Activated naive CD4-positive, alpha-beta T cell treated with anti-CD3 and anti-CD28 coated beads for 36 hours (primary cell): ENCODE measurements around the gene BRSK1. TPM values are rescaled to one million over a fixed set of nuclear protein-coding genes. Genes with fewer than 3 reads are reported as not detected.

Experiments used
- CTCF ChIA-PET: fragments of 350-600 bp; sonication (Branson Sonifier 250); formaldehyde crosslinking; loops from one replicate; lab custom pipeline; 2021; ENCODE audit warnings: antibody characterized with exemption; lab: Charles Lee
- DNase-seq: peaks from one replicate; pipeline ENCODE4 v3.0.0-alpha.2; 2020
- H3K27ac Mint-ChIP-seq: one replicate; pipeline ENCODE4 v1.8.0; 2021; ENCODE audit warnings: mild to moderate bottlenecking, mixed read lengths
- H3K27me3 Mint-ChIP-seq: one replicate; pipeline ENCODE4 v1.8.0; 2021; ENCODE audit warnings: low read depth, mixed read lengths
- H3K36me3 Mint-ChIP-seq: one replicate; pipeline ENCODE4 v1.8.0; 2021; ENCODE audit warnings: low read depth, mixed read lengths
- H3K4me1 Mint-ChIP-seq: one replicate; pipeline ENCODE4 v1.8.0; 2021; ENCODE audit warnings: low read depth, mixed read lengths
- H3K4me3 Mint-ChIP-seq: one replicate; pipeline ENCODE4 v1.8.0; 2021; ENCODE audit warnings: mild to moderate bottlenecking, moderate library complexity, mixed read lengths
- H3K9me3 Mint-ChIP-seq: one replicate; pipeline ENCODE4 v1.8.0; 2021; ENCODE audit warnings: mixed read lengths
- intact Hi-C: fragments of 100-400 bp; cut with micrococcal nuclease; formaldehyde crosslinking; loops from one replicate; pipeline ENCODE4 v1.15.1; 2023
- total RNA-seq, 2 experiments: library from RNA; stranded (reverse); gene quantifications; one replicate each; pipeline ENCODE4 v1.2.3, GENCODE V29; 2021

The BRSK1 gene
- total RNA-seq, 2 experiments from 2014 or later = 1.4 to 2.2 TPM

GRCh38 chr19:55256562-55257460 lies 27.0 kb upstream of the BRSK1 start:
- H3K27ac Mint-ChIP-seq = peak overlapping the region; percentile 99
- H3K27me3 Mint-ChIP-seq = no peaks in the 10 kb centered on the region
- peaks cover 36% of the 10 kb centered on the region for H3K4me1 Mint-ChIP-seq
- intact Hi-C loops = loop anchor here (5.0 to 10.0 kb wide), 4 partner anchors 385 to 1122 kb away; partner anchors contain the start of genes CNOT3, ZNF580, ZNF581 and ZNF787
- DNase-seq = peak; percentile 32
- H3K9me3 Mint-ChIP-seq = no peaks in the 10 kb centered on the region
- CTCF ChIA-PET = interaction anchor here (0.6 to 2.4 kb wide), 7 partner anchors 22 to 248 kb away, joined by 3 to 7 read pairs (median 4); no protein-coding TSS in a partner anchor
- peaks cover 41% of the 10 kb centered on the region for H3K36me3 Mint-ChIP-seq
- peak overlapping the region; percentile 88 for H3K4me3 Mint-ChIP-seq

GRCh38 chr19:55257461-55258420 lies 26.1 kb upstream of the BRSK1 start:
- no peaks in the 10 kb centered on the region for H3K27me3 Mint-ChIP-seq
- peak; percentile 56 for DNase-seq
- CTCF ChIA-PET = interaction anchor here (0.6 to 2.4 kb wide), 5 partner anchors 35 to 247 kb away, joined by 3 to 7 read pairs (median 4); no protein-coding TSS in a partner anchor
- peak overlapping the region; percentile 88 for H3K4me3 Mint-ChIP-seq
- no peaks in the 10 kb centered on the region for H3K9me3 Mint-ChIP-seq
- intact Hi-C loops = loop anchor here (2.0 to 10.0 kb wide), 5 partner anchors 79 to 1123 kb away; partner anchors contain the start of genes CNOT3, ZNF580, ZNF581 and ZNF787
- peaks cover 28% of the 10 kb centered on the region for H3K4me1 Mint-ChIP-seq
- peaks cover 43% of the 10 kb centered on the region for H3K36me3 Mint-ChIP-seq
- peak overlapping the region; percentile 99 for H3K27ac Mint-ChIP-seq

DNA sequence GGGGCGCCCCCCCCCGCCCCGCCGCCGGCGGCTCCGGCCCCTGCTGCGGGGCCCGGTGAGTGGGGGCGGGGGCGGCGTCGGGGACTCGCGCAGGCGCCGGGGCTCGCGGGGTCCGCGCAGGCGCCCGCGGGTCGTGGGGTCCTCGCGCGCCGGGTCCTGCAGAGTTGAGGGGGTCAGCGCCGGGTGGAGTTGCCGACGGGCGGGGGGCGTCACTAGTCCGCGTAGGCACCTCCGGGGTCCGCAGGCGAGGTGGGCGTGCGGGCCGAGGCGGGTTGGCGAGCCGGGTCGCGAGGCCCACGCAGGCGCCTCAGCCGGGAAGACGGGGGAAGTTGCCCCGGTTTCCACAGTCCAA lies 25.3 kb upstream of the BRSK1 start:
- H3K27me3 Mint-ChIP-seq = no peaks in the 10 kb centered on the region
- H3K4me1 Mint-ChIP-seq = peaks cover 21% of the 10 kb centered on the region
- peaks cover 49% of the 10 kb centered on the region for H3K36me3 Mint-ChIP-seq
- peak; percentile 36 for DNase-seq
- CTCF ChIA-PET = interaction anchor here (0.9 to 1.9 kb wide), 2 partner anchors 43 to 83 kb away, joined by 3 to 8 read pairs; no protein-coding TSS in a partner anchor
- peak overlapping the region; percentile 88 for H3K4me3 Mint-ChIP-seq
- no peaks in the 10 kb centered on the region for H3K9me3 Mint-ChIP-seq
- intact Hi-C loops = loop anchor here (2.0 to 10.0 kb wide), 5 partner anchors 80 to 1124 kb away; partner anchors contain the start of genes CNOT3, ZNF580, ZNF581 and ZNF787
- H3K27ac Mint-ChIP-seq = peak overlapping the region; percentile 98

DNA sequence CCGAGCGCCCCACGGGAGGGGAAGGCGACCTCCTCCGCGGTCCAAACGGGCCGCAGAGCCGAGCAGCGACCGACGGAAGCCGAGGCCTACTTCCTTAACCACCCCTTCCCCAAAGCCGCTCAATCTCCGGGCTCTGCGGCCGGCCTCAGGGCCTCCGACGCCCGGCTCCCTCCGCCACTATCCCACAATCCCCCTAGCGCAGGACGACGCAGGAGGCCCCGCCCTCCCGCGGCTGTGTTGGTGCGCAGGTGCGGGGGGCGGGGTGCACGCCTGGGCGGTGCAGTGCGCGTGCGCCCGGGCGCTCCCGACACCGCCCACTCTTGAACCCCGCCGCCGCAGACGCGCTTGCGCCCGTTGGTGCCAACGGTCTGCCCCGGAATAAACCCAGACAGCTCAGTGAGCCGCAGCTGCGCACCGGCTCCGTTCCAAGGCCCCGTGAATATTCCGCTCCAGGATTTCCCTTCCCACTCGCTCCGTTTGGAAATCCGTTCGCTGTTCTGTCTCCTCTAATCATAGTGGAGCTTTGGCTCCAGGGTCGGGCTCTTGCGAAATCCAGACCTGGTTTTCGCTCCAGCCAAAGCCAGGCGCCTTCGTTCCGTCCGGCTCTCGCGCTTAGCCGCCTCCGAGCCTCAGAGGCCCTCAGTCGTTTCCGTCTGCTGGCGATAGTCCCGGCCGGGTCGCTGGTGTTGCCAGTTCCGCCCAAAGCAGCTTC lies 24.8 kb upstream of the BRSK1 start, which contains the start of gene PPP6R1:
Gene PPP6R1, minus strand, starts transcription at position 190 of the 712 bp plus-strand sequence. CDS start 11,914 bp downstream, outside the sequence.
- Mint-ChIP-seq H3K4me3 (peak within 1 kb of the TSS; percentile 88), H3K27me3 (no peaks in the 10 kb centered on the region), H3K27ac (peak within 1 kb of the TSS; percentile 99), H3K36me3 (peaks cover 45% of the 10 kb centered on the region), H3K4me1 (peaks cover 16% of the 10 kb centered on the region), H3K9me3 (no peaks in the 10 kb centered on the region)
- CTCF ChIA-PET = interaction anchor here (0.7 to 1.9 kb wide), 2 partner anchors 29 to 43 kb away, joined by 4 to 8 read pairs; no protein-coding TSS in a partner anchor
- intact Hi-C loops = loop anchor here (1.0 to 10.0 kb wide), 16 partner anchors 21 to 1124 kb away; partner anchors contain the start of genes CNOT3, FIZ1, HSPBP1 and ISOC2
- DNase-seq = peak; percentile 95

- no peaks in the 10 kb centered on the region for H3K9me3 Mint-ChIP-seq
- peak overlapping the region; percentile 88 for H3K4me3 Mint-ChIP-seq
- intact Hi-C loops = loop anchor here (1.0 to 10.0 kb wide), 16 partner anchors 21 to 1125 kb away; partner anchors contain the start of genes CNOT3, FIZ1, HSPBP1 and ISOC2
- H3K36me3 Mint-ChIP-seq = peaks cover 40% of the 10 kb centered on the region
- DNase-seq = peak; percentile 19
- CTCF ChIA-PET = interaction anchor here (0.7 to 1.9 kb wide), 2 partner anchors 28 to 42 kb away, joined by 4 to 8 read pairs; no protein-coding TSS in a partner anchor
- peak overlapping the region; percentile 98 for H3K27ac Mint-ChIP-seq
- no peaks in the 10 kb centered on the region for H3K27me3 Mint-ChIP-seq
- H3K4me1 Mint-ChIP-seq = peaks cover 16% of the 10 kb centered on the region
Measured at GRCh38 chr19:55259540-55260210, 24.1 kb upstream of the BRSK1 start.

GRCh38 chr19:55261671-55262126 lies 22.1 kb upstream of the BRSK1 start:
- CTCF ChIA-PET = interaction anchor here (0.6 to 0.9 kb wide), 2 partner anchors 51 kb away, joined by 3 read pairs; no protein-coding TSS in a partner anchor
- Mint-ChIP-seq H3K4me1 (peaks cover 8% of the 10 kb centered on the region), H3K27me3 (no peaks in the 10 kb centered on the region), H3K36me3 (peaks cover 29% of the 10 kb centered on the region), H3K9me3 (peaks cover 4% of the 10 kb centered on the region), H3K4me3 (no peak overlapping the region), H3K27ac (no peak overlapping the region)
- DNase-seq = no peak
- intact Hi-C loops = no loop called here

GRCh38 chr19:55262359-55262758 lies 21.4 kb upstream of the BRSK1 start:
- Mint-ChIP-seq H3K4me1 (peaks cover 8% of the 10 kb centered on the region), H3K9me3 (peaks cover 4% of the 10 kb centered on the region), H3K4me3 (no peak overlapping the region), H3K36me3 (peaks cover 25% of the 10 kb centered on the region), H3K27ac (no peak overlapping the region), H3K27me3 (no peaks in the 10 kb centered on the region)
- DNase-seq = no peak
- intact Hi-C loops = no loop called here
- CTCF ChIA-PET = no interaction called here

GRCh38 chr19:55264531-55264930 lies 19.3 kb upstream of the BRSK1 start:
- Mint-ChIP-seq H3K27ac (no peak overlapping the region), H3K36me3 (peaks cover 25% of the 10 kb centered on the region), H3K27me3 (no peaks in the 10 kb centered on the region), H3K9me3 (peaks cover 4% of the 10 kb centered on the region), H3K4me3 (no peak overlapping the region), H3K4me1 (peaks cover 6% of the 10 kb centered on the region)
- CTCF ChIA-PET = no interaction called here
- intact Hi-C loops = no loop called here
- no peak for DNase-seq

- Mint-ChIP-seq H3K27ac (no peak overlapping the region), H3K4me1 (peaks cover 3% of the 10 kb centered on the region), H3K27me3 (no peaks in the 10 kb centered on the region), H3K36me3 (peaks cover 26% of the 10 kb centered on the region), H3K4me3 (no peak overlapping the region), H3K9me3 (peaks cover 4% of the 10 kb centered on the region)
- DNase-seq = no peak
- intact Hi-C loops = no loop called here
- CTCF ChIA-PET = no interaction called here
Measured at GRCh38 chr19:55265173-55265572, 18.6 kb upstream of the BRSK1 start.

DNA sequence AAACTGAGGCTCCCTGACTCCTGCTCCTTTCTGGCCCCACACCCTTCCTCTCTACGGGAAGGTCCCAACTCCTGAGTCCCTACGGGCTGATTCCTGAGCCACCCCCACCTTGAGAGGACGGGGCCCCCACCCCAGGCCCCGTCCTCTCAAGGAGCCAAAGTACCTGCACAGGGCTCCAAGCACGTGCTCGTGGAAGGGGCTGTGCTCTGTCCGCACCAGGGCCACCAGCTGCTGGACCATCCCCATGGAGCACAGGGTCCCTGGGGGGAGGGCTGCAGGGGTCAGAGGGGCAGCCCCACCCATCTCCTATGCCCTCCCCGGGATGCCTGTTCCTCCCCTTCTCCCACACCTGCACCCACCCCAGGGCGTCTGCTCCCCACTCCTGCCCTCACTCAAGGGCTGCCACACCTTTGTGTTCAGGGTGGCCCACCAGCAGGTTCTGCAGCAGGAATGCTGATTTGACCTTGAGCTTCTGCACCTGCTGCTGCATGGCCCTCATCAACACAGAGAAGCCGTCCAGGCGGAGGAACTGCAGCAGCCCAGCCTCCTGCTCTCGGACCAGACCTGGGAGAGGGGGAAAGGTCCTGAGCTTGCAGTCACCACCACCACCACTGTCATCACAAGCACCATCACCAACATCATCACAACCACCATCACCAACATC lies 17.9 kb upstream of the BRSK1 start:
- CTCF ChIA-PET = no interaction called here
- no peak for DNase-seq
- Mint-ChIP-seq H3K9me3 (peaks cover 4% of the 10 kb centered on the region), H3K36me3 (peaks cover 29% of the 10 kb centered on the region), H3K27ac (no peak overlapping the region), H3K4me3 (no peak overlapping the region), H3K27me3 (no peaks in the 10 kb centered on the region), H3K4me1 (no peaks in the 10 kb centered on the region)
- intact Hi-C loops = no loop called here
